ENCODE data around the gene NUP88. TPM values are rescaled to one million over a fixed set of nuclear protein-coding genes. Genes with fewer than 3 reads are reported as not detected.

Gene NUP88
- polyA plus RNA-seq, 3 donors, result 74.0 to 88.2 (median 82.7) TPM

- peak in 1 of 3 donors; percentile 89 for DNase-seq (ENCODE audit: low read depth in 3 of 3, low spot score in 2 of 3)
These were observed 644 bp upstream of the NUP88 start, which contains the start of gene RPAIN for GRCh38 chr17:5419959-5420653. TSS of gene RPAIN (plus strand) at chr17:5420182. CDS start at chr17:5420211, 29 bp downstream.

- DNase-seq (ENCODE audit: low read depth in 3 of 3, low spot score in 2 of 3), result peak in 2 of 3 donors; percentile 46 to 55
These were observed 555 bp downstream of the NUP88 start for GRCh38 chr17:5418858-5419355.

GRCh38 chr17:5416901-5417300 lies 2.6 kb downstream of the NUP88 start:
- DNase-seq (ENCODE audit: low read depth in 3 of 3, low spot score in 2 of 3), result no peak

GRCh38 chr17:5413682-5414081 lies 5.8 kb downstream of the NUP88 start:
- no peak for DNase-seq (ENCODE audit: low read depth in 3 of 3, low spot score in 2 of 3)

GRCh38 chr17:5410594-5411272 lies 8.7 kb downstream of the NUP88 start:
- DNase-seq (ENCODE audit: low read depth in 3 of 3, low spot score in 2 of 3), result no peak

GRCh38 chr17:5408186-5408585 lies 11.3 kb downstream of the NUP88 start:
- DNase-seq (ENCODE audit: low read depth in 3 of 3, low spot score in 2 of 3), result no peak

GRCh38 chr17:5405400-5405799 lies 14.1 kb downstream of the NUP88 start:
- no peak for DNase-seq (ENCODE audit: low read depth in 3 of 3, low spot score in 2 of 3)

GRCh38 chr17:5399767-5400166 lies 19.7 kb downstream of the NUP88 start:
- DNase-seq (ENCODE audit: low read depth in 3 of 3, low spot score in 2 of 3), result no peak

- DNase-seq (ENCODE audit: low read depth in 3 of 3, low spot score in 2 of 3), result no peak
These were observed 22.9 kb downstream of the NUP88 start for GRCh38 chr17:5396612-5397011.

- no peak for DNase-seq (ENCODE audit: low read depth in 3 of 3, low spot score in 2 of 3)
These were observed 27.8 kb downstream of the NUP88 start for GRCh38 chr17:5391678-5392077.

GRCh38 chr17:5381542-5381941 lies 37.9 kb downstream of the NUP88 start:
- no peak for DNase-seq (ENCODE audit: low read depth in 3 of 3, low spot score in 2 of 3)

- no peak for DNase-seq (ENCODE audit: low read depth in 3 of 3, low spot score in 2 of 3)
These were observed 38.8 kb downstream of the NUP88 start for GRCh38 chr17:5380491-5381135.

- no peak for DNase-seq (ENCODE audit: low read depth in 3 of 3, low spot score in 2 of 3)
These were observed 39.9 kb downstream of the NUP88 start for GRCh38 chr17:5379351-5380107.

GRCh38 chr17:5378566-5379207 lies 40.8 kb downstream of the NUP88 start:
- no peak for DNase-seq (ENCODE audit: low read depth in 3 of 3, low spot score in 2 of 3)

GRCh38 chr17:5373112-5373511 lies 46.4 kb downstream of the NUP88 start:
- no peak for DNase-seq (ENCODE audit: low read depth in 3 of 3, low spot score in 2 of 3)

GRCh38 chr17:5370411-5370810 lies 49.1 kb downstream of the NUP88 start:
- no peak for DNase-seq (ENCODE audit: low read depth in 3 of 3, low spot score in 2 of 3)

GRCh38 chr17:5365831-5366230 lies 53.6 kb downstream of the NUP88 start:
- no peak for DNase-seq (ENCODE audit: low read depth in 3 of 3, low spot score in 2 of 3)

- no peak for DNase-seq (ENCODE audit: low read depth in 3 of 3, low spot score in 2 of 3)
These were observed 54.8 kb downstream of the NUP88 start for GRCh38 chr17:5364696-5365095.

GRCh38 chr17:5364156-5364555 lies 55.3 kb downstream of the NUP88 start:
- no peak for DNase-seq (ENCODE audit: low read depth in 3 of 3, low spot score in 2 of 3)

GRCh38 chr17:5362162-5362811 lies 57.2 kb downstream of the NUP88 start:
- DNase-seq (ENCODE audit: low read depth in 3 of 3, low spot score in 2 of 3), result no peak
